Measurements from ENCODE around the gene COL23A1. TPM values are rescaled to one million over a fixed set of nuclear protein-coding genes. Genes with fewer than 3 reads are reported as not detected.

COL23A1 gene
- total RNA-seq, 1 experiment from 2014 or later = not detected

DNA sequence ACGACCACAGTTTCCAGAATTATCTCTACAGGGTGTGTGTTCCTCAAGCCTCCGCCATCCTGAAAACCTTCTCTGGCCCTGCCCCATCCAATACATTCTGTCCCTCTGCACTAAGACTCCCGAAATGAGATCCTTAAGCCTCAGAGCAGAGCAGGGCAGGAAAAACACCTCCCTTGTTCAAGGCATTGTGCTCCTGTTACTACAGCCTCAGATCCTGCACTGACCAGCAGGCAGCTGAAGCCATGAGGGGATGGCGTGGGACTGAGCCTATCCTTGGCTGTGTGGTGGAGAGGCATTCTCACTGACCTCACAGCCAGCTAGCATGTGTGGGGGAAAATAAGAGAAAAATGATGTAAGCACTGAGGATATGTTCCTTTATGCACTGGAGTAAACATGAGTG, 250.9 kb downstream of the COL23A1 start:
- intact Hi-C loops (cut with micrococcal nuclease) = no loop called here
- Histone ChIP-seq H3K27me3 (ENCODE audit: low read length) (peaks cover 82% of the 10 kb centered on the region), H3K4me2 (ENCODE audit: low read length) (no peak overlapping the region), H2AFZ (ENCODE audit: low read length) (no peak overlapping the region), H3K4me1 (ENCODE audit: insufficient read depth, low read length) (no peaks in the 10 kb centered on the region), H3K9ac (ENCODE audit: low read length) (no peak overlapping the region), H3K9me3 (ENCODE audit: low read length) (no peaks in the 10 kb centered on the region), H3K9me2 (replicated peaks; ENCODE audit: low read length) (no peaks in the 10 kb centered on the region), H3K4me3 (ENCODE audit: low read length) (no peak overlapping the region), H3K36me3 (ENCODE audit: low read depth, low read length) (no peaks in the 10 kb centered on the region), H3K79me2 (ENCODE audit: low read length) (no peaks in the 10 kb centered on the region), H4K20me1 (ENCODE audit: low read length) (no peaks in the 10 kb centered on the region), H3K27ac (ENCODE audit: low read length) (no peak overlapping the region), H3F3A (ENCODE audit: low read length, unreplicated experiment) (no peaks in the 10 kb centered on the region)
- ChIA-PET CTCF (no interaction called here), POLR2A (ENCODE audit: unreplicated experiment) (no interaction called here)
- no peak for TF ChIP-seq EZH2phosphoT487 (IDR thresholded peaks at IDR 0.05; ENCODE audit: borderline replicate concordance, low read length)
- TF ChIP-seq, protein P1, sequence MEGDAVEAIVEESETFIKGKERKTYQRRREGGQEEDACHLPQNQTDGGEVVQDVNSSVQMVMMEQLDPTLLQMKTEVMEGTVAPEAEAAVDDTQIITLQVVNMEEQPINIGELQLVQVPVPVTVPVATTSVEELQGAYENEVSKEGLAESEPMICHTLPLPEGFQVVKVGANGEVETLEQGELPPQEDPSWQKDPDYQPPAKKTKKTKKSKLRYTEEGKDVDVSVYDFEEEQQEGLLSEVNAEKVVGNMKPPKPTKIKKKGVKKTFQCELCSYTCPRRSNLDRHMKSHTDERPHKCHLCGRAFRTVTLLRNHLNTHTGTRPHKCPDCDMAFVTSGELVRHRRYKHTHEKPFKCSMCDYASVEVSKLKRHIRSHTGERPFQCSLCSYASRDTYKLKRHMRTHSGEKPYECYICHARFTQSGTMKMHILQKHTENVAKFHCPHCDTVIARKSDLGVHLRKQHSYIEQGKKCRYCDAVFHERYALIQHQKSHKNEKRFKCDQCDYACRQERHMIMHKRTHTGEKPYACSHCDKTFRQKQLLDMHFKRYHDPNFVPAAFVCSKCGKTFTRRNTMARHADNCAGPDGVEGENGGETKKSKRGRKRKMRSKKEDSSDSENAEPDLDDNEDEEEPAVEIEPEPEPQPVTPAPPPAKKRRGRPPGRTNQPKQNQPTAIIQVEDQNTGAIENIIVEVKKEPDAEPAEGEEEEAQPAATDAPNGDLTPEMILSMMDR (conservative IDR thresholded peaks at IDR 0.05; ENCODE audit: low read depth, low read length) = no peak
- no peak for TF ChIP-seq EZH2 (IDR thresholded peaks at IDR 0.05; ENCODE audit: low read length, unreplicated experiment)
- no peak for DNase-seq
- no TSS peak for BruUV-seq (replicated peaks)
- ATAC-seq = no peak

DNA sequence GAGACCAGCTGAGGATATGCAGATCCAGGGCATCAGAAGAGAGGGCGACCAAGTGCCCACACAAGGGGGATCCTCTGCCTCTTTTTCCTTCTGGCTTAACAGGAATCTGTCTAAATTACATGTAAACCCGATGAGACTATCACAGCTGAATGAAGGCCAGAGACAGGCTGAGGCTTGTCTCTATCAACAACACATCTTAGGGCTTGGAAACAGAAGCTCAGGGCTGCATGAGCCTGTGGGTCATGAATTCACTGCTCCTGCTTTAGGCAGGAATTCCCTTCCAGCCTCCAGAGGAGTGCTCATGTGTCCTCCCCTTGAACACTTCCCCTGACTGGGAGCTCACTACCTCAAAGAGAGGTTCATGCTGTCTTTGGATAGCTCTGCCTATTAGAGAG, 251.4 kb downstream of the COL23A1 start:
- Histone ChIP-seq H4K20me1 (ENCODE audit: low read length) (no peaks in the 10 kb centered on the region), H3K9ac (ENCODE audit: low read length) (no peak overlapping the region), H3K4me3 (ENCODE audit: low read length) (no peak overlapping the region), H3F3A (ENCODE audit: low read length, unreplicated experiment) (no peaks in the 10 kb centered on the region), H3K4me2 (ENCODE audit: low read length) (no peak overlapping the region), H3K27ac (ENCODE audit: low read length) (no peak overlapping the region), H3K4me1 (ENCODE audit: insufficient read depth, low read length) (no peaks in the 10 kb centered on the region), H3K9me3 (ENCODE audit: low read length) (no peaks in the 10 kb centered on the region), H3K79me2 (ENCODE audit: low read length) (no peaks in the 10 kb centered on the region), H3K9me2 (replicated peaks; ENCODE audit: low read length) (no peaks in the 10 kb centered on the region), H3K27me3 (ENCODE audit: low read length) (peaks cover 76% of the 10 kb centered on the region), H3K36me3 (ENCODE audit: low read depth, low read length) (no peaks in the 10 kb centered on the region), H2AFZ (ENCODE audit: low read length) (no peak overlapping the region)
- POLR2A ChIA-PET (ENCODE audit: unreplicated experiment) = no interaction called here
- DNase-seq (no peak), ATAC-seq (no peak)
- intact Hi-C loops (cut with micrococcal nuclease) = no loop called here
- BruUV-seq (replicated peaks) = no TSS peak
- CTCF ChIA-PET = no interaction called here
- TF ChIP-seq EZH2phosphoT487 (IDR thresholded peaks at IDR 0.05; ENCODE audit: borderline replicate concordance, low read length) = no peak
- no peak for TF ChIP-seq EZH2 (IDR thresholded peaks at IDR 0.05; ENCODE audit: low read length, unreplicated experiment)
- TF ChIP-seq, protein P1 (conservative IDR thresholded peaks at IDR 0.05; ENCODE audit: low read depth, low read length) = no peak

DNA sequence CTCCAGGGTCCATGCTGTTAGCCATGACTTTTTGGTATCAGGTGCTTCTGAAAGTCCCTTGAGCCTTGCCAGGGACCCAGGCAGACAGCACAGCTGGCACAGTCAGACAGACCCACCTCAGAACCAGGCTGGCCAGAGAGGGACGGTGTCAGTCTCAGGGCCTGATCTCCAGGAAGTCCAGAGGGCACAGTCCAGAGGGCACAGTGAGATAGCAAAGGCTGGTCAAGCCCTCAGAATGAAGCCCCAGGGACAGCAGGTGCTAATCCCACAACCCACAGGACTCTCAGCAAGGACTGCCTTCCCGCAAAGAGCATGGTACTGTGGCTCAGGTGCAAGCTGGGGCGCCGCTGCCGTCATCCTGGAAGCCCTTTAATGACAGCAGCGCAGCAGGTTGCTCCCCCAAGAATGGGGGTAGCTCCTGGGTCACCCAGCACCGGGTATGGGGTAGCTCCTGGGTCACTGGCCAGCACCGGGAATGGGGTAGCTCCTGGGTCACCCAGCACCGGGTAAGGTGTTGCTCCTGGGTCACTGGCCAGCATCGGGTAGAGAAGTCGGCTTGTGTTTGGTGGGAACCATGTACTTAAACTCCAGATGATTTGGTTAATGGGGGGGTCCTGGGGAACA, 252.0 kb downstream of the COL23A1 start:
- Histone ChIP-seq H3K9me2 (replicated peaks; ENCODE audit: low read length) (no peaks in the 10 kb centered on the region), H4K20me1 (ENCODE audit: low read length) (no peaks in the 10 kb centered on the region), H3K27ac (ENCODE audit: low read length) (no peak overlapping the region), H3K4me3 (ENCODE audit: low read length) (no peak overlapping the region), H3K79me2 (ENCODE audit: low read length) (no peaks in the 10 kb centered on the region), H3F3A (ENCODE audit: low read length, unreplicated experiment) (no peaks in the 10 kb centered on the region), H3K27me3 (ENCODE audit: low read length) (peaks cover 75% of the 10 kb centered on the region), H3K4me2 (ENCODE audit: low read length) (no peak overlapping the region), H3K4me1 (ENCODE audit: insufficient read depth, low read length) (no peaks in the 10 kb centered on the region), H2AFZ (ENCODE audit: low read length) (no peak overlapping the region), H3K9ac (ENCODE audit: low read length) (no peak overlapping the region), H3K9me3 (ENCODE audit: low read length) (no peaks in the 10 kb centered on the region), H3K36me3 (ENCODE audit: low read depth, low read length) (no peaks in the 10 kb centered on the region)
- POLR2A ChIA-PET (ENCODE audit: unreplicated experiment) = no interaction called here
- CTCF ChIA-PET = no interaction called here
- ATAC-seq (no peak), DNase-seq (no peak)
- intact Hi-C loops (cut with micrococcal nuclease) = no loop called here
- TF ChIP-seq EZH2 (IDR thresholded peaks at IDR 0.05; ENCODE audit: low read length, unreplicated experiment) (no peak), EZH2phosphoT487 (IDR thresholded peaks at IDR 0.05; ENCODE audit: borderline replicate concordance, low read length) (no peak)
- TF ChIP-seq, protein P1 (conservative IDR thresholded peaks at IDR 0.05; ENCODE audit: low read depth, low read length) = no peak
- BruUV-seq (replicated peaks) = no TSS peak

Data from PC-3 (cell line).